Left cardiac atrium (tissue), 4 donors: ENCODE results near the gene GLT8D2. TPM values are rescaled to one million over a fixed set of nuclear protein-coding genes. Genes with fewer than 3 reads are reported as not detected.

Experiments used
- ATAC-seq, 2 donors: fragments of 200-7000 bp; cut with Tn5 transposase; one replicate each; pipeline ENCODE4 v1.9.1; 2020; ENCODE audit warnings: mild to moderate bottlenecking in 2 of 2, moderate library complexity in 2 of 2
- DNase-seq: peaks from one replicate; pipeline ENCODE4 v3.0.0-alpha.2; 2020
- intact Hi-C, 2 donors: fragments of 100-400 bp; cut with DNase I; formaldehyde crosslinking; loops; one replicate each; pipeline versions ENCODE4 v1.14.1 to v1.15.1; 2022 to 2023
- total RNA-seq, 2 donors: library from RNA; stranded (reverse); fragmentation: NEBNext Ultra II Directional; extraction: Animal tissue kit (Norgen Biotek cat#: 25700); gene quantifications; one replicate each; pipeline ENCODE4 v1.2.1, GENCODE V29; 2021
- donor health status: DM: no; HTN: yes; CAD: no.
- donor health status: DM: no; HTN: yes; CAD: no; lungs with severe emphysema.
- donor health status: DM: yes; HTN: yes; CAD: no.
- donor health status: Dilated cardiomyopathy.

GLT8D2 gene
- total RNA-seq, 2 donors from 2014 or later: 7.5 to 12.8 TPM

DNA sequence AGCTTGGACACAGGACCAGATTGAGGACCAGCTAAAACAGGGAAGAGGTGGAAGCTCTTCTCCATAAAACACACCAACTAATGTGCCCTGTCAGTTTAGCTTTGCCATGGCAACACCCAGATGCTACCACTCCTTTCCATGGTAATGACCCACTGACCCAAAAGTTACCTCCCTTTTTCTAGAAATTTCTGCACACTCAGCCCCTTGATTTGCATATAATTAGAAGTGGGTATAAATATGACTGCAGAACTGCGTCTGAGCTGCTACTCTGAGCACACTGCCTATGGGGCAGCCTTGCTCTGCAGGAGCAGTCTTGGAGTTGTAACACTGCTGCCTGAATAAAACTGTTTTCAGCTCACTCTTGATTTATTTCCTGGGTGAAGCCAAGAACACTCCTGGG lies 87.5 kb downstream of the GLT8D2 start:
- intact Hi-C loops: no loop called here
- DNase-seq (no peak), ATAC-seq (no peak)

DNA sequence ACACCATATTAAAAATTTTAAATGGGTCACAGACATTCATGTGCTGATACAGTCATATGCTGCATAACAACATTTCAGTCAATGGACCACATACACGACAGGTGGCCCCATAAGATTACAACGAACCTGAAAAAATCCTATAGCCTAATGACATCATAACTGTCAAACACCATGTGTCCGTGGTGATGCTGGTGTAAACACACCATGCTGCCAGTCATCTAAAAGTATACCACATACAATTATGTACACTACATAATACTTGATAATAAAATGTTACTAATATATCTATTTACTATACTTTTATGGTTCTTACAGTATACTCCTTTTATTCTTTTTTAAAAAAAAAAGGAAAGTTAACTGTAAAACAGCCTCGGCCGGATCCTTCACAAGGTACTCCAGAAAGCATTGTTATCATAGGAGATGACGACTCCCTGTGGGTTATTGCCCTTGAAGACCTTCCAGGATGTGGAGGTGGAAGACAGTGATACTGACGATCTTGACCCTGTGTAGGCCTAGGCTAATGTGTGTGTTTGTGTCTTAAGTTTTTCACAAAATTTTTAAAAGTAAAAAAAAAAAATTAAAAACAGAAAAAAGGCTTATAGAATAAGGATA lies 89.3 kb downstream of the GLT8D2 start:
- ATAC-seq: no peak
- no peak for DNase-seq
- intact Hi-C loops: no loop called here

DNA sequence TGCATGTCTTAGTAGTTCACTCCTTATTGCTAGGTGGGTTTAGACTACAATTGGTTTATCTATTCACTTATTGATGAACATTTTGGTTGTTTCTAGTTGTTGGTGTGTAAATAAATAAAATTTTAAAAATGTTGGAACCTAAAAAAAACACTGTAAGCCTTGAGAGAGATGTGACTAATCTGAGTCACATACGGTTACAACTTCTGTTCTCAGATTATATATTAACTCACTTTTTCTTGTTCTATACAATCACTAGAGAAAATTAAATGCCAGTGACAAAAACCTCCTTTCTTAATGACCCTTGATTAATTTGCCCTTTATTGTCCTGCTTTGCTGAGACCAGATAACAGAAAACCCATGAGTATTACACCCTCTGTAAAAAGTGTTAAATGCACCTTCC lies 91.4 kb downstream of the GLT8D2 start:
- DNase-seq: no peak
- ATAC-seq: no peak
- intact Hi-C loops: loop anchor here in 1 of 2 donors (10.0 kb wide), 2 partner anchors 106 to 146 kb away; partner anchors contain the start of gene HCFC2

DNA sequence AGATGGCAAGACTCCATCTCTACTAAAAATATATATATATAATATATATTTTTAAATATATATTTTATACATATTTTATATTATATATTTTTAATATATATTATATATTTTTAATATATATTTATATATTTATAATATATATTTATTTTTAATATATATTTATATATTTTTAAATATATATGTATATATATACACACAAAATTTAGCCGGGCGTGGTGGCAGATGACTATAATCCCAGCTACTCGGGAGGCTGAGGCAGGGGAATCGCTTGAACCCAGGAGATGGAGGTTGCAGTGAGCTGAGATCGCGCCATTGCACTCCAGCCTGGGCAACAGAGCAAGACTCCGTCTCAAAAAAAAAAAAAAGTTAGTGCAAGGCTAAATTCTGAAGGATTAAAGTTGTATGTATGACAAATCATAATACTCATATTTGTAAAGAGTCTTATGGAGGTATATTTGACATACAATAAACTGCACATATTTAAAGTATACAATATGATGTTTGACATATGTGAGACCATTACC lies 92.1 kb downstream of the GLT8D2 start:
- ATAC-seq (no peak), DNase-seq (no peak)
- intact Hi-C loops: loop anchor here in 1 of 2 donors (1.0 to 10.0 kb wide), 3 partner anchors 28 to 147 kb away; partner anchors contain the start of genes HCFC2 and HSP90B1

DNA sequence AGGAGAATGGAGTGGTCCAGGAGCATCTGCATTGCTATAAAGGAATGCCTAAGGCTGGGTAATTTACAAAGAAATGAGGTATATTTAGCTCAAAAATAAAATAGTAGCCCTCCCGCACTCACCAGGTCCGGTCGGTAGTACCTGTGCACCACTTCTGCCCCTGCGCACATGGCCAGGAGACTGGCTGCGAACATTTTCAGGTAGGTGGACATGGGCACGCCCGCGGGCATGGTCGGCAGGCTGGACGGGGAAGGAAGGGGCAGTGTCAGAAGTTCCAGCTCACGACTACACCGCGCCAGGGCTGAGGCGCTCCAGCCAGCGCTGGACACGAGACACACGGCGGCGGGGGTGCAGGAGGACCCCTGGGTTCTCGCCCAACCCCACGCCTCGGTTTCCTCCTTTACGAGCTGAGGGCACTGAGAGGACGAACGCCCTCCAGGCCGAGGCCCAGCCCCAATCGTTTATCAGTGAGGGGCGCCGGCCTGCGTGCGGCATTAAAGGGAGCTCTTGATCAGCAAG lies 93.4 kb downstream of the GLT8D2 start:
- peak; percentile 53 to 69 for ATAC-seq
- no peak for DNase-seq
- intact Hi-C loops: loop anchor here in 1 of 2 donors (1.0 to 10.0 kb wide), 3 partner anchors 26 to 148 kb away; partner anchors contain the start of genes HCFC2 and HSP90B1

DNA sequence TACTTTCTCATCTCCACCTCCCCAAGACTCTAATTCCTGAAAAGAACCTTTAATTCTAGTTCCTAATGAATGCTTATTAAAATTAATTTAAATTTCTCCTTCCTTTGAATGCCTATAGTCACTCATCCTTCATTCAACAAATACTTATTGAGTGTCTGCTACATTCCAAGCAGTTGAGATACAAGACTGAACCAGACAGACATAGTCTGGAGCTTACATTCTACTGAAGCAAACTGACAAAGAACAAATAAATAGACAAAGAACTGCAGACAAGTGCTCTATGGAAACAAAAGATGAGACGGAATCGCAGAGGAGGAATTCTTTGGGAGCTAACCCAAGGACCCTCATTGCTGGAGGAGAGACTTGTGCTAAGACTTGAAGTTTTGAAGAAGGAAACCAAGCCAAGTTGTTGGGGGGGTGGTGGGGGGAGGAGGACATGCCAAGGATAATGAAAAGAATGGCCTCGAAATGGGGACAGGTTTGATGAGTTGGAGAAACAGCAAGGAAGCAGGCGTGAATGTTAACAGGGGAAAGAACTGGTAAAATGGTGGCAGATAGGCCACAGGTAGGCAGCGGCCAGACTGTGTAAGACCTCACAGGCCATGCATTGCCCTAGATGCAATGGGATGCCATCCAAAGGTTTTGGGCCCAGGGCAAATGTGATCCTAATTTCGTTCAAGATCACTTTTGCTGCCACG lies 94.0 kb downstream of the GLT8D2 start:
- intact Hi-C loops: loop anchor here in 1 of 2 donors (10.0 kb wide), 2 partner anchors 109 to 149 kb away; partner anchors contain the start of gene HCFC2
- no peak for DNase-seq
- ATAC-seq: no peak

DNA sequence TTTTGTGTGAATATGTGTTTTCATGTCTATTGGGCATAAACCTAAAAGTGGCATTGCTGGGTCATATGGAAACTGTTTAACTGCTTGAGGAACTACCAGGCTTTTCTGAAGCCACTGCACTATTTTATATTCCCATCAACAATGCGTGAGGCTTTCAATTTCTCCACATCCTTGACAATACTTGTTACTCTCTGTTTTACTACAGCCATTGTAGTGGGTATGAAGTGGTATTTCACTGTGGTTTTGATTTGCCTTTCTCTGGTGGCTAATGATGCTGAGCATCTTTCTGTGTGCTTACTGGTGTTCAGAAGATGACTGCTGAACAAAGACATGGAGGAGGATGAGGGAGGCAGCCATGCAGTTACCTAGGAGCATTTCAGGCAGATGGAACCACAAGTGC lies 97.5 kb downstream of the GLT8D2 start:
- intact Hi-C loops: loop anchor here in 1 of 2 donors (10.0 kb wide), 2 partner anchors 112 to 152 kb away; partner anchors contain the start of gene HCFC2
- no peak for DNase-seq
- ATAC-seq: no peak

DNA sequence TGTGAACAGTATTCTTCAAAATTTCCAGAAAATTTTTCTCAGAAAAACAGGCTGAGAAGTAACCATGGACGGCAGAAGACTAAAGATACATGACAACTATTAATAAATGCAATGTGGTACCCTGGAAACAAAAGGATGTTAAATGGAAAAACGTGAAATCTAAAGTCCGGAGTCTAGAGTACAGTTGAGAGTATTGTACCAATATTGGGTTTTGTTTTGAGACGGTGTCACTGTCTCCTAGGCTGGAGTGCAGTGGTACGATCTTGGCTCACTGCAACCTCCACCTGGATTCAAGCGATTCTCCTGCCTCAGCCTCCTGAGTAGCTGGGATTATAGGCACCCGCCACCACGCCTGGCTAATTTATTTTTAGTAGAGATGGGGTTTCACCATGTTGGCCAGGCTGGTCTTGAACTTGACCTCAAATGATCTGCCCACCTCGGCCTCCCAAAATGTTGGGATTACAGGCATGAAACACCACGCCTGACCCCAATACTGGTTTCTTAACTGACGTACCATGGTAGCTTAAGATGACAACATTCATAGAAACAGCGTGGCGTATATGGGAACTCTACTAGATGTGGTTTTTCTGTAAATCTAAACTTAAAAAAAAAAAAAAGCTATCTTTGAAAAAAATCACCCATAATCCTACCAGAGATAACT lies 101.1 kb downstream of the GLT8D2 start:
- ATAC-seq (no peak), DNase-seq (no peak)
- intact Hi-C loops: no loop called here

DNA sequence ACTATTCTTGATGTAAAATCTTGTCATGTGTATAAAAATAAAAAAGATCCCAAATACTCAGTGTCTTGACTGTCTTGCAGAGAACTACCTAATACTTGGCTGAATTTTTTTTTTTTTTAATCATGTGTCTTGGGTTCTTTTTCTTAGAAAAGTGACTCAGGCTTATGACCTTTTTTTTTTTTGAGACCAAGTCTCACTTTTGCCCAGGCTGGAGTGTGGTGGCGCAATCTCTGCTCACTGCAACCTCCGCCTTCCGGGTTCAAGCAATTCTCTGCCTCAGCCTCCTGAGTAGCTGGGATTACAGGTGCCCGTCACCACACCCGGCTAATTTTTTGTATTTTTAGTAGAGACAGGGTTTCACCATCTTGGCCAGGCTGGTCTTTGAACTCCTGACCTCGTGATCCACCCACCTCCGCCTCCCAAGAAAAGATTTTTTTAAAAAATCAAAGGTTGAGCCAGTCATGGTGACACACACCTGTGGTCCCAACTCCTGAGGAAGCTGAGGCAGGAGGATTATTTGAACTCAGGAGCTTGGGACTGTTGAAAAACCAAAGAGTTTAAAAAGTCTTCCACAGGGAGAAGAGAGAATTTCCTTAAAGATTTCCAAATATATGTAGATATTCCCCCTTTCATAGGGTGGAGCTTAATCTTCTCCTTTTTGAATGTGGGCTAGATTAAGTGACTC lies 102.0 kb downstream of the GLT8D2 start:
- DNase-seq: no peak

DNA sequence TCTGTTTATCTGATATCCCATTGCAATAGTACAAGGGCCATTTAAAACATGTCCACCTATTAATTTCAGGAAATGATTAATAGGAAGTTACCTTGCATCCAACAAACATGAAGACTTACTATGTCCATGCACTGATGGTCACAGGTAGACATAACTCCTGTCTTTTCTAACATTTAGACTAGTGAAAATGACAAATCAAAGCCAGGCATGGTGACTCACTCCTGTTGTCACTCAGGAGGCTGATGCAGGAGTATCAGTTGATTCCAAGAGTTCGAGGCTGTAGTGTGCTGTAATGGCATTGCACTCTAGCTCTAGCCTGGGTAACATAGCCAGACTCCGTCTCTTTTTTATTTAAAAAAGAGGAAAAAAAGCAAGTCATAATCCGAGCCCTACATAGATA lies 105.0 kb downstream of the GLT8D2 start:
- DNase-seq (no peak), ATAC-seq (no peak)
- intact Hi-C loops: no loop called here

More for the DNA sequence above, 102.0 kb downstream of the GLT8D2 start:
- no peak for ATAC-seq
- intact Hi-C loops: no loop called here

Other genes starting within 250 kb of the GLT8D2 start
- gene NT5DC3, start 209.0 kb downstream of the GLT8D2 start, total RNA-seq: 1 to 10 TPM; 2.4 to 4.9 TPM
- 100 to 1,000 TPM; 591 to 724 TPM for gene HSP90B1, start 119.8 kb downstream of the GLT8D2 start, total RNA-seq
- 10 to 100 TPM; 10.8 to 20.1 TPM for gene TDG, start 84.3 kb downstream of the GLT8D2 start, total RNA-seq
- gene HCFC2, start 14.3 kb upstream of the GLT8D2 start, total RNA-seq: 10 to 100 TPM in 1 of 2 donors, 1 to 10 TPM in 1; 9.2 to 10.2 TPM
- 10 to 100 TPM; 30.3 to 33.9 TPM for gene NFYB, start 88.0 kb upstream of the GLT8D2 start, total RNA-seq
- 100 to 1,000 TPM; 114 to 122 TPM for gene TXNRD1, start 165.6 kb upstream of the GLT8D2 start, total RNA-seq